PC-3 (cell line): ENCODE measurements around the gene CAD.

ENCODE experiments used
- CTCF ChIP-seq: fragments of 300-600 bp; sonication (generic); conservative IDR thresholded peaks from 2 replicates; pipeline ENCODE4 v1.5.1; 2017; ENCODE audit warnings: antibody characterized with exemption, low read depth, mild to moderate bottlenecking, low read length
- EZH2 ChIP-seq: fragments of 300-600 bp; sonication (generic); IDR thresholded peaks from one replicate; pipeline ENCODE4 v1.6.1; 2017; ENCODE audit warnings: antibody characterized with exemption, mild to moderate bottlenecking, low read length; ENCODE audit not compliant: unreplicated experiment
- EZH2phosphoT487 ChIP-seq: fragments of 300-600 bp; sonication (generic); IDR thresholded peaks from 2 replicates; pipeline ENCODE4 v1.6.1; 2018; ENCODE audit warnings: mild to moderate bottlenecking, antibody characterized with exemption, low read length, borderline replicate concordance

GRCh38 chr2:27202854-27203253 is 14.3 kb upstream of the CAD start:
- TF ChIP-seq CTCF (no peak), EZH2 (no peak), EZH2phosphoT487 (no peak)
